Hepatocyte (in vitro differentiated cells): ENCODE results near the gene ASPDH. TPM values are rescaled to one million over a fixed set of nuclear protein-coding genes. Genes with fewer than 3 reads are reported as not detected.

Experiments used
- DNase-seq: peaks from one replicate; pipeline ENCODE4 v3.0.0-alpha.2; 2016; ENCODE audit warnings: low spot score
- H2AFZ ChIP-seq: fragments of 200-600 bp; sonication (generic); 2 replicates; pipeline ENCODE4 v1.6.0; 2016; ENCODE audit warnings: antibody characterized with exemption, mild to moderate bottlenecking
- H3K27ac ChIP-seq: fragments of 200-600 bp; sonication (generic); 2 replicates; pipeline ENCODE4 v1.5.1; 2016; ENCODE audit warnings: mild to moderate bottlenecking
- H3K27me3 ChIP-seq: fragments of 200-600 bp; sonication (generic); 2 replicates; pipeline ENCODE4 v1.6.1; 2016
- H3K36me3 ChIP-seq: fragments of 200-600 bp; sonication (generic); replicated peaks from 2 replicates; pipeline ENCODE4 v1.5.1; 2016; ENCODE audit warnings: low read depth; ENCODE audit not compliant: insufficient read depth
- H3K4me1 ChIP-seq: fragments of 200-600 bp; sonication (generic); 2 replicates; pipeline ENCODE4 v1.5.1; 2016; ENCODE audit warnings: mild to moderate bottlenecking, moderate library complexity; ENCODE audit not compliant: insufficient read depth
- H3K4me2 ChIP-seq: fragments of 200-600 bp; sonication (generic); 2 replicates; pipeline ENCODE4 v1.6.0; 2016
- H3K4me3 ChIP-seq: fragments of 200-600 bp; sonication (generic); 2 replicates; pipeline ENCODE4 v1.5.1; 2016; ENCODE audit warnings: mild to moderate bottlenecking
- H3K79me2 ChIP-seq: fragments of 200-600 bp; sonication (generic); 2 replicates; pipeline ENCODE4 v1.6.0; 2017; ENCODE audit warnings: mild to moderate bottlenecking
- H3K9me2 ChIP-seq: fragments of 200-600 bp; sonication (generic); replicated peaks from 2 replicates; pipeline ENCODE4 v1.6.0; 2017; ENCODE audit warnings: mild to moderate bottlenecking; ENCODE audit not compliant: insufficient read depth
- H3K9me3 ChIP-seq: fragments of 200-600 bp; sonication (generic); 2 replicates; pipeline ENCODE4 v1.5.1; 2016; ENCODE audit warnings: low read depth, mild to moderate bottlenecking
- H4K20me1 ChIP-seq: fragments of 200-600 bp; sonication (generic); 2 replicates; pipeline ENCODE4 v1.6.0; 2016; ENCODE audit warnings: mild to moderate bottlenecking; ENCODE audit not compliant: insufficient read depth, poor library complexity, severe bottlenecking
- EZH2 ChIP-seq: fragments of 200-600 bp; sonication (generic); IDR thresholded peaks from 2 replicates; pipeline ENCODE4 v1.6.1; 2016; ENCODE audit warnings: antibody characterized with exemption, mild to moderate bottlenecking, borderline replicate concordance
- EZH2phosphoT487 ChIP-seq: fragments of 200-600 bp; sonication (generic); IDR thresholded peaks from one replicate; pipeline ENCODE4 v1.6.1; 2018; ENCODE audit warnings: antibody characterized with exemption, mild to moderate bottlenecking, low read depth, moderate library complexity; ENCODE audit not compliant: unreplicated experiment, severe bottlenecking
- WGBS: methylation state at CpG from one replicate; pipeline ENCODE4 v1.1.6; 2016; ENCODE audit warnings: low lambda C conversion rate; ENCODE audit errors: missing lambda C conversion rate; 5-methylcytosine and 5-hydroxymethylcytosine counted together
- polyA plus RNA-seq: library from polyadenylated mRNA; unstranded; fragments of >200 nt; fragmentation: Nextera tagmentation; extraction: Ambion mirVana; gene quantifications from 2 replicates; pipeline ENCODE4 v1.2.1, GENCODE V29; 2016
- total RNA-seq: library from RNA; depleted of rRNA; stranded (reverse); fragments of >200 nt; gene quantifications from 2 replicates; pipeline ENCODE4 v1.2.3, GENCODE V29; 2014
- TF ChIP-seq, protein P1 (sequence below): fragments of 200-600 bp; sonication (generic); IDR thresholded peaks from 2 replicates; pipeline ENCODE4 v1.5.1; 2016; ENCODE audit warnings: antibody characterized with exemption, mild to moderate bottlenecking; ENCODE audit not compliant: poor library complexity

Gene ASPDH
- total and polyA plus RNA-seq, 2 experiments from 2014 or later: 7.4 to 9.0 TPM

DNA sequence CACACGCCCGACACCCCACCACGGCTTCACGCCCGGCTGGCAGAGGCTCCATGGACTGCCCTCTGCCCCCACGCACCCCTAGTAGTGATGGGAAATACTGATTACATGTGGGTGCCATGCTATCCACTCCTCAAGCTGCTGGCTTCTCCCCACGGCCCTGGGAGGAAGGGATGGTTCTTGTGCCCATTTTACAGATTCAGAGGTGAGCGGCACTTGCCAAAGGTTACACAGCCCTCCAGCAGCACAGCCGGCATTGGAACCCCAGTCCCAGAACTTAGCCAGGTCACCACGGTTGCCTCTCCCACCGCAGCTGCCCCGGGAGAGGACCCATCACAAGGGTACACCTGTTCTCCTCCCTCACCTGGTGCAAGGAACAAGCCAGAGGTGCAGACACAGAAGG is 41.3 kb upstream of the ASPDH start:
- Histone ChIP-seq H3K79me2 (no peaks in the 10 kb centered on the region), H4K20me1 (no peaks in the 10 kb centered on the region), H3K27ac (no peak overlapping the region), H3K4me2 (no peak overlapping the region), H3K4me1 (peaks cover 3% of the 10 kb centered on the region), H3K4me3 (no peak overlapping the region), H3K9me2 (no peaks in the 10 kb centered on the region), H3K36me3 (no peaks in the 10 kb centered on the region), H3K27me3 (peaks cover 30% of the 10 kb centered on the region), H2AFZ (no peak overlapping the region), H3K9me3 (no peaks in the 10 kb centered on the region)
- WGBS: 81% methylated on average over 12 of the region's 12 CpGs
- no peak for DNase-seq
- TF ChIP-seq EZH2phosphoT487: no peak
- TF ChIP-seq, protein P1, sequence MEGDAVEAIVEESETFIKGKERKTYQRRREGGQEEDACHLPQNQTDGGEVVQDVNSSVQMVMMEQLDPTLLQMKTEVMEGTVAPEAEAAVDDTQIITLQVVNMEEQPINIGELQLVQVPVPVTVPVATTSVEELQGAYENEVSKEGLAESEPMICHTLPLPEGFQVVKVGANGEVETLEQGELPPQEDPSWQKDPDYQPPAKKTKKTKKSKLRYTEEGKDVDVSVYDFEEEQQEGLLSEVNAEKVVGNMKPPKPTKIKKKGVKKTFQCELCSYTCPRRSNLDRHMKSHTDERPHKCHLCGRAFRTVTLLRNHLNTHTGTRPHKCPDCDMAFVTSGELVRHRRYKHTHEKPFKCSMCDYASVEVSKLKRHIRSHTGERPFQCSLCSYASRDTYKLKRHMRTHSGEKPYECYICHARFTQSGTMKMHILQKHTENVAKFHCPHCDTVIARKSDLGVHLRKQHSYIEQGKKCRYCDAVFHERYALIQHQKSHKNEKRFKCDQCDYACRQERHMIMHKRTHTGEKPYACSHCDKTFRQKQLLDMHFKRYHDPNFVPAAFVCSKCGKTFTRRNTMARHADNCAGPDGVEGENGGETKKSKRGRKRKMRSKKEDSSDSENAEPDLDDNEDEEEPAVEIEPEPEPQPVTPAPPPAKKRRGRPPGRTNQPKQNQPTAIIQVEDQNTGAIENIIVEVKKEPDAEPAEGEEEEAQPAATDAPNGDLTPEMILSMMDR: no peak
- no peak for TF ChIP-seq EZH2

GRCh38 chr19:50554212-50554611 is 40.5 kb upstream of the ASPDH start:
- no peak overlapping the region for H2AFZ ChIP-seq
- peaks cover 32% of the 10 kb centered on the region for H3K27me3 ChIP-seq
- no peaks in the 10 kb centered on the region for H3K79me2 ChIP-seq
- no peak overlapping the region for H3K4me2 ChIP-seq
- H4K20me1 ChIP-seq: no peaks in the 10 kb centered on the region
- no peak for DNase-seq
- no peaks in the 10 kb centered on the region for H3K9me2 ChIP-seq
- TF ChIP-seq, protein P1: no peak
- TF ChIP-seq EZH2 (no peak), EZH2phosphoT487 (no peak)
- no peaks in the 10 kb centered on the region for H3K9me3 ChIP-seq
- no peaks in the 10 kb centered on the region for H3K36me3 ChIP-seq
- H3K4me3 ChIP-seq: no peak overlapping the region
- 83% methylated on average over 10 of the region's 10 CpGs for WGBS
- no peak overlapping the region for H3K27ac ChIP-seq
- peaks cover 3% of the 10 kb centered on the region for H3K4me1 ChIP-seq

DNA sequence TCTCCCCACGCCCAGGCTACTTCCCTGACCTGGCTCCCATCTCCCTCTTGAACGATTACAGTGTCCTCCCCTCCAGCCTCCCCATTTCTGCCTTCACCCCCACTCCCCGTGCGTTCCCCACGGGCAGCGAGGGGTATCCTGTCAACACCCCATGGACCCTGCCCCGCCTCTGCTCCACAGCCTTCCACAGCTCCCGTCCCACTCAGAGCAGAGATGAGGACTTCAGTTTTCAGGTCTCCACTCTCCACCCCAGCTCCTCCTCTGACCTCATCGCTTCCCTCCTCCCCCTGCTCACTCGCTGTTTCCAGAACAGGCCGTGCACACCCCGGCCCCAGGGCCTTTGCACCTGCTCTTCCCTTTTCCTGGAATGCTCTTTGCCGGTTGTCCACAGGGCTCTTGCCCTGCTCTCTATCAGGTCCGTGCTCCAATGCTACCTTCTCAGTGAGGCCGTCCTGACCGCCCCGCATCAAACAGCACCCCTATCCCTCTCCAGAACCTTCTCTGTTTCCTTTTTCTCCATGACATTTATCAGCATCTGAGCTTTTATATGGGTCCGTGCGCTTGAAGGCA is 39.5 kb upstream of the ASPDH start:
- TF ChIP-seq EZH2 (no peak), EZH2phosphoT487 (no peak)
- TF ChIP-seq, protein P1: no peak
- no peak overlapping the region for H3K4me2 ChIP-seq
- H4K20me1 ChIP-seq: no peaks in the 10 kb centered on the region
- H3K36me3 ChIP-seq: no peaks in the 10 kb centered on the region
- H2AFZ ChIP-seq: no peak overlapping the region
- H3K79me2 ChIP-seq: no peaks in the 10 kb centered on the region
- H3K27me3 ChIP-seq: peaks cover 32% of the 10 kb centered on the region
- H3K27ac ChIP-seq: no peak overlapping the region
- 79% methylated on average over 18 of the region's 19 CpGs for WGBS
- H3K9me2 ChIP-seq: no peaks in the 10 kb centered on the region
- H3K4me3 ChIP-seq: no peak overlapping the region
- H3K9me3 ChIP-seq: no peaks in the 10 kb centered on the region
- peaks cover 3% of the 10 kb centered on the region for H3K4me1 ChIP-seq
- DNase-seq: no peak

GRCh38 chr19:50552540-50552939 is 38.8 kb upstream of the ASPDH start:
- WGBS: 92% methylated on average over 13 of the region's 15 CpGs

More at GRCh38 chr19:50552540-50552939, 38.8 kb upstream of the ASPDH start:
- Histone ChIP-seq H3K4me2 (no peak overlapping the region), H3K27ac (no peak overlapping the region), H3K4me3 (no peak overlapping the region), H3K9me3 (no peaks in the 10 kb centered on the region), H3K27me3 (peaks cover 32% of the 10 kb centered on the region), H2AFZ (no peak overlapping the region), H4K20me1 (no peaks in the 10 kb centered on the region), H3K4me1 (peaks cover 3% of the 10 kb centered on the region), H3K79me2 (no peaks in the 10 kb centered on the region), H3K9me2 (no peaks in the 10 kb centered on the region), H3K36me3 (no peaks in the 10 kb centered on the region)
- no peak for TF ChIP-seq EZH2phosphoT487
- TF ChIP-seq, protein P1: no peak
- TF ChIP-seq EZH2: no peak
- no peak for DNase-seq
